Measurements from ENCODE around the gene TRABD2A. TPM values are rescaled to one million over a fixed set of nuclear protein-coding genes. Genes with fewer than 3 reads are reported as not detected.

The TRABD2A gene
- total RNA-seq, 2 experiments from 2014 or later, result 166 to 170 TPM

DNA sequence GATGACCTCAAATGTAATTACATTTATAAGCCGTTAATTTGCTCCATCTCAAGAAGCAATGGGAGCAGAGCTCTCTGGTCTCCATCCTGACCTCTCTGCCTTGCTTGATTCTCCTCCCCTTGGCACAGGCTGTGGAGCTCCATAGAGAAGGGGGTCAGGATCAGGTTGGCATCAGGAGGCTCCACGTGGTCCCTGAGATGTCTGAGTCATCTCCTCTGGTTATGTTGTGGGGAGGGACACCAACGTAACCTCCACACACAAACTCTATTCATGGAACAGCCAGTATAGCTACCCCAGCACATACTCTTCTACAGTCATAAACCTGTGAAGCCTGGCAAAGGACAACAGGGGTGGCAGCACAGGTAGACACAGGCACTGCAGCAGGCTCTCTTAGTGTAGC is 29.0 kb downstream of the TRABD2A start:
- H3K9me3 Mint-ChIP-seq, result peaks cover 9% of the 10 kb centered on the region
- peaks cover 20% of the 10 kb centered on the region for H3K36me3 ChIP-seq (ENCODE audit: insufficient read depth, low read length)
- peaks cover 95% of the 10 kb centered on the region for H3K4me1 ChIP-seq (ENCODE audit: insufficient read depth, low read length)
- H3K27me3 ChIP-seq (ENCODE audit: control insufficient read depth in 1 of 2, insufficient read depth in 2 of 2, low read length in 2 of 2), result no peaks in the 10 kb centered on the region
- POLR2A ChIA-PET, result interaction anchor here (0.8 to 10.7 kb wide), 5 partner anchors 7 to 245 kb away, joined by 3 to 138 read pairs (median 4); partner anchors contain the start of genes TMSB10 and TRABD2A
- H3K9me3 ChIP-seq (ENCODE audit: control insufficient read depth in 1 of 2, insufficient read depth in 1 of 2, low read length in 2 of 2), result peaks cover 9% of the 10 kb centered on the region in 2 experiments
- H3K4me3 Mint-ChIP-seq, result peak overlapping the region; percentile 35
- CTCF ChIA-PET, result interaction anchor here (3.9 kb wide), 1 partner anchor 74 kb away, joined by 17 read pairs; no protein-coding TSS in a partner anchor
- TF ChIP-seq, protein P1, sequence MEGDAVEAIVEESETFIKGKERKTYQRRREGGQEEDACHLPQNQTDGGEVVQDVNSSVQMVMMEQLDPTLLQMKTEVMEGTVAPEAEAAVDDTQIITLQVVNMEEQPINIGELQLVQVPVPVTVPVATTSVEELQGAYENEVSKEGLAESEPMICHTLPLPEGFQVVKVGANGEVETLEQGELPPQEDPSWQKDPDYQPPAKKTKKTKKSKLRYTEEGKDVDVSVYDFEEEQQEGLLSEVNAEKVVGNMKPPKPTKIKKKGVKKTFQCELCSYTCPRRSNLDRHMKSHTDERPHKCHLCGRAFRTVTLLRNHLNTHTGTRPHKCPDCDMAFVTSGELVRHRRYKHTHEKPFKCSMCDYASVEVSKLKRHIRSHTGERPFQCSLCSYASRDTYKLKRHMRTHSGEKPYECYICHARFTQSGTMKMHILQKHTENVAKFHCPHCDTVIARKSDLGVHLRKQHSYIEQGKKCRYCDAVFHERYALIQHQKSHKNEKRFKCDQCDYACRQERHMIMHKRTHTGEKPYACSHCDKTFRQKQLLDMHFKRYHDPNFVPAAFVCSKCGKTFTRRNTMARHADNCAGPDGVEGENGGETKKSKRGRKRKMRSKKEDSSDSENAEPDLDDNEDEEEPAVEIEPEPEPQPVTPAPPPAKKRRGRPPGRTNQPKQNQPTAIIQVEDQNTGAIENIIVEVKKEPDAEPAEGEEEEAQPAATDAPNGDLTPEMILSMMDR (IDR thresholded peaks at IDR 0.05), result no peak
- no peak for ATAC-seq (ENCODE audit: poor library complexity)
- intact Hi-C loops (cut with DNase I, micrococcal nuclease), result loop anchor here in 1 of 2 experiments (5.0 kb wide), 1 partner anchor 70 kb away; no protein-coding TSS in a partner anchor
- H3K4me1 Mint-ChIP-seq (ENCODE audit: low read depth), result peaks cover 94% of the 10 kb centered on the region
- no peak overlapping the region for H3K4me3 ChIP-seq (ENCODE audit: low read length)
- H3K27me3 Mint-ChIP-seq, result no peaks in the 10 kb centered on the region
- H3K27ac Mint-ChIP-seq, result peak overlapping the region; percentile 96
- peak overlapping the region; percentile 0 to 56 for H3K27ac ChIP-seq (ENCODE audit: low read depth in 1 of 2, low read length in 2 of 2)
- H3K36me3 Mint-ChIP-seq (ENCODE audit: low read depth), result peaks cover 84% of the 10 kb centered on the region
- DNase-seq, result peak in 1 of 14 experiments; percentile 21

DNA sequence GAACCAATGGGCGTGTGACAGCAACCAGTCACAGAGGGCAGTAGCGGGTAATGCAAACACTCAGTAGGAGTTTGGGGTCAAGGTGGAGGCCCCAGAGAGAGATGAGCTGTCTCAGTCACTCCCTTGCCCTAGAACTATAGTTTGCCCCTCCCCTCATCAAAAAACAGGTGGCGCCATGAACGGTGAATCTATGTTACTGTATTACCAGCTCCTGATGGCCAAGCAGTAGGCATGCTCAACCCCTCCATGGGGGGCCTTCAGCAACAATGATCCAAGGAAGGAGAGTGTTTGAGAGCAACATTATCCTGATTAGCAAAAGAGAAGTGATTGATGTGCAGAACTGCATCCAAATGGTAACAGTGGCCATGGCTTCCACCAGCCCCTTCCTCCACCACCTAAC is 30.4 kb downstream of the TRABD2A start:
- ChIA-PET POLR2A (interaction anchor here (0.6 to 10.7 kb wide), 10 partner anchors 9 to 325 kb away, joined by 3 to 138 read pairs (median 9); partner anchors contain the start of gene TRABD2A), CTCF (interaction anchor here (3.9 kb wide), 1 partner anchor 75 kb away, joined by 17 read pairs; no protein-coding TSS in a partner anchor)
- H3K4me1 ChIP-seq (ENCODE audit: insufficient read depth, low read length), result peaks cover 95% of the 10 kb centered on the region
- intact Hi-C loops (cut with DNase I, micrococcal nuclease), result loop anchor here in 1 of 2 experiments (5.0 kb wide), 1 partner anchor 68 kb away; no protein-coding TSS in a partner anchor
- H3K9me3 ChIP-seq (ENCODE audit: control insufficient read depth in 1 of 2, insufficient read depth in 1 of 2, low read length in 2 of 2), result peaks cover 9% of the 10 kb centered on the region in 2 experiments
- Mint-ChIP-seq H3K4me1 (ENCODE audit: low read depth) (peaks cover 94% of the 10 kb centered on the region), H3K4me3 (peak overlapping the region; percentile 82), H3K27ac (peak overlapping the region; percentile 96), H3K36me3 (ENCODE audit: low read depth) (peaks cover 77% of the 10 kb centered on the region), H3K9me3 (peaks cover 9% of the 10 kb centered on the region), H3K27me3 (no peaks in the 10 kb centered on the region)
- ATAC-seq (ENCODE audit: poor library complexity) (no peak), DNase-seq (no peak)
- peaks cover 20% of the 10 kb centered on the region for H3K36me3 ChIP-seq (ENCODE audit: insufficient read depth, low read length)
- TF ChIP-seq, protein P1 (IDR thresholded peaks at IDR 0.05), result no peak
- no peaks in the 10 kb centered on the region for H3K27me3 ChIP-seq (ENCODE audit: control insufficient read depth in 1 of 2, insufficient read depth in 2 of 2, low read length in 2 of 2)
- H3K27ac ChIP-seq (ENCODE audit: low read depth in 1 of 2, low read length in 2 of 2), result peak overlapping the region; percentile 56 to 59
- no peak overlapping the region for H3K4me3 ChIP-seq (ENCODE audit: low read length)

DNA sequence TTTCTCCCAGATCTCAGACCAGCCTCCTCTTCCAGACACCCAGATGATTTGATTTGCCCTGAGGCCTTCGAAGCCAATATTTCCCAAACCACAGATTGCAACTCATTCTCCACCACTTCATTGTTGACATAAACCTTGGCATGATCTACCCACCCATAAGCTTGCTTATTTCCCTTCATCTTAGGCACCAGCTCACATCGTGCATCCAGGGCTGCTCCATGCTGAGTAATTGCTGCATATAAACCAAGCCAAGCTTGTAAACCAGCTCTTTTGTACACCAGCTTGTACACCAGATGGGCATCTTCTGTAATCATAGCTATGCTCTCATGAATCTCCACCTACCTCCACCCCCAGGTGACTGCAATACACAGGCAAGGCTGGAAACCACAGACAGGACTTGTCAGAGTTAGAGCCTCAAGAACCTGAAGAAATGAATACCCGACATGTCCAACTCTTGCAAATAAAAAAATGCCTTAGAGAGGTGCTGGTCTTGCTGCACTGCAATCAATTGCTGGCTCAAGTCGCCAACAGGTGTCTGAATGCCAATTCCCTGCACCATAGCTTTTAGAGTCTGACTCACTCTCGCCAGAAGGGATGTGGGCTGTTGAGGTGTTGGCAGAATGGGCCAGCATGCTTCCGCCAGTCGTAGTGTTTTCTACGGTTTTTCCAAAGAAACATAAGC is 31.5 kb downstream of the TRABD2A start:
- peaks cover 9% of the 10 kb centered on the region in 2 experiments for H3K9me3 ChIP-seq (ENCODE audit: control insufficient read depth in 1 of 2, insufficient read depth in 1 of 2, low read length in 2 of 2)
- TF ChIP-seq, protein P1 (IDR thresholded peaks at IDR 0.05), result no peak
- H3K4me1 Mint-ChIP-seq (ENCODE audit: low read depth), result peaks cover 94% of the 10 kb centered on the region
- H3K27ac ChIP-seq (ENCODE audit: low read depth in 1 of 2, low read length in 2 of 2), result peak overlapping the region; percentile 56 to 59
- peak overlapping the region; percentile 96 for H3K27ac Mint-ChIP-seq
- DNase-seq, result peak in 11 of 14 experiments; percentile 31 to 83 (median 46)
- no peaks in the 10 kb centered on the region for H3K27me3 Mint-ChIP-seq
- H3K36me3 Mint-ChIP-seq (ENCODE audit: low read depth), result peaks cover 67% of the 10 kb centered on the region
- no peaks in the 10 kb centered on the region for H3K27me3 ChIP-seq (ENCODE audit: control insufficient read depth in 1 of 2, insufficient read depth in 2 of 2, low read length in 2 of 2)
- peaks cover 98% of the 10 kb centered on the region for H3K4me1 ChIP-seq (ENCODE audit: insufficient read depth, low read length)
- intact Hi-C loops (cut with DNase I, micrococcal nuclease), result no loop called here
- peaks cover 5% of the 10 kb centered on the region for H3K9me3 Mint-ChIP-seq
- POLR2A ChIA-PET, result interaction anchor here (0.9 to 10.7 kb wide), 15 partner anchors 8 to 133 kb away, joined by 3 to 138 read pairs (median 6); partner anchors contain the start of gene TRABD2A
- peak overlapping the region; percentile 45 for H3K4me3 ChIP-seq (ENCODE audit: low read length)
- CTCF ChIA-PET, result interaction anchor here (1.4 to 3.9 kb wide), 2 partner anchors 33 to 77 kb away, joined by 5 to 17 read pairs; no protein-coding TSS in a partner anchor
- peaks cover 20% of the 10 kb centered on the region for H3K36me3 ChIP-seq (ENCODE audit: insufficient read depth, low read length)
- peak overlapping the region; percentile 82 for H3K4me3 Mint-ChIP-seq
- peak; percentile 38 for ATAC-seq (ENCODE audit: poor library complexity)
